CD14-positive monocyte (primary cell): ENCODE data around the gene TMEM79. TPM values are rescaled to one million over a fixed set of nuclear protein-coding genes. Genes with fewer than 3 reads are reported as not detected.

Experiments used
- DNase-seq, 3 donors: peaks; one replicate each; pipeline ENCODE4 v3.0.0-alpha.2; 2011 to 2022
- H2AFZ ChIP-seq: 2 replicates; pipeline ENCODE4 v1.6.0; 2012; ENCODE audit warnings: mild to moderate bottlenecking, low read depth, low read length, inconsistent platforms; ENCODE audit not compliant: insufficient read depth, poor library complexity, severe bottlenecking
- H3K27ac ChIP-seq, 2 donors: 1 replicate in 1 of 2; 2 replicates in 1 of 2; pipeline ENCODE4 v1.5.1; 2012 to 2013; ENCODE audit warnings: low read length in 2 of 2, control low read depth in 1 of 2, inconsistent platforms in 1 of 2, low read depth in 1 of 2, mild to moderate bottlenecking in 1 of 2
- H3K27me3 ChIP-seq, 2 donors: one replicate each; pipeline versions ENCODE4 v1.6.0 to v1.6.1; 2011 to 2013; ENCODE audit warnings: low read length in 2 of 2; ENCODE audit not compliant: control insufficient read depth in 2 of 2, insufficient read depth in 2 of 2
- H3K36me3 ChIP-seq, 2 donors: replicated peaks in 1 of 2; 1 replicate in 1 of 2; 2 replicates in 1 of 2; pipeline versions ENCODE4 v1.5.1 to v1.6.1; 2012 to 2013; ENCODE audit warnings: low read length in 2 of 2, control low read depth in 1 of 2, inconsistent platforms in 1 of 2, mild to moderate bottlenecking in 1 of 2; ENCODE audit not compliant: insufficient read depth in 2 of 2, control insufficient read depth in 1 of 2
- H3K4me1 ChIP-seq, 2 donors: 1 replicate in 1 of 2; 2 replicates in 1 of 2; pipeline versions ENCODE4 v1.5.1 to v1.6.1; 2012 to 2013; ENCODE audit warnings: low read length in 2 of 2, control low read depth in 1 of 2, inconsistent platforms in 1 of 2, mild to moderate bottlenecking in 1 of 2, moderate library complexity in 1 of 2; ENCODE audit not compliant: insufficient read depth in 2 of 2, control insufficient read depth in 1 of 2
- H3K4me2 ChIP-seq: replicated peaks from 2 replicates; pipeline ENCODE3; 2012; ENCODE audit warnings: low read length, moderate library complexity, mild to moderate bottlenecking; ENCODE audit not compliant: poor library complexity, severe bottlenecking; ENCODE audit errors: extremely low read depth
- H3K4me3 ChIP-seq, 3 experiments: fragments of 200-600 bp in 1 of 3; sonication (generic) in 1 of 3; replicated peaks in 1 of 3; 1 replicate in 2 of 3; 2 replicates in 1 of 3; pipeline ENCODE4 v1.5.1; 2011 to 2013; ENCODE audit warnings: low read length in 3 of 3, mild to moderate bottlenecking in 3 of 3, control low read depth in 2 of 3, low read depth in 2 of 3, inconsistent platforms in 1 of 3, moderate library complexity in 1 of 3
- H3K79me2 ChIP-seq: 2 replicates; pipeline ENCODE4 v1.6.0; 2012; ENCODE audit warnings: mild to moderate bottlenecking, control low read depth, inconsistent platforms, low read length, moderate library complexity; ENCODE audit not compliant: insufficient read depth
- H3K9ac ChIP-seq: 2 replicates; pipeline ENCODE4 v1.6.0; 2017; ENCODE audit warnings: low read length, mild to moderate bottlenecking; ENCODE audit not compliant: insufficient read depth, poor library complexity, severe bottlenecking
- H3K9me3 ChIP-seq, 2 donors: replicated peaks in 1 of 2; 1 replicate in 1 of 2; 2 replicates in 1 of 2; pipeline versions ENCODE4 v1.5.1 to v1.6.1; 2012 to 2013; ENCODE audit warnings: low read length in 2 of 2, control low read depth in 1 of 2; ENCODE audit not compliant: control insufficient read depth in 1 of 2, insufficient read depth in 1 of 2
- H4K20me1 ChIP-seq: 2 replicates; pipeline ENCODE4 v1.6.0; 2012; ENCODE audit warnings: mild to moderate bottlenecking, low read length, control low read depth, moderate library complexity; ENCODE audit not compliant: insufficient read depth
- H3K27ac Mint-ChIP-seq, 7 donors: one replicate each; pipeline ENCODE4 v1.8.0; 2020; ENCODE audit warnings: mild to moderate bottlenecking in 7 of 7, mixed read lengths in 7 of 7, moderate library complexity in 6 of 7, inconsistent platforms in 2 of 7
- H3K27me3 Mint-ChIP-seq, 3 donors: one replicate each; pipeline ENCODE4 v1.8.0; 2021 to 2022; ENCODE audit warnings: low read depth in 3 of 3, mild to moderate bottlenecking in 3 of 3, mixed read lengths in 3 of 3, moderate library complexity in 3 of 3, inconsistent platforms in 1 of 3
- H3K36me3 Mint-ChIP-seq, 2 donors: one replicate each; pipeline ENCODE4 v1.8.0; 2020; ENCODE audit warnings: mixed read lengths in 2 of 2, inconsistent platforms in 1 of 2, mild to moderate bottlenecking in 1 of 2
- H3K4me1 Mint-ChIP-seq: one replicate; pipeline ENCODE4 v1.8.0; 2020; ENCODE audit warnings: mild to moderate bottlenecking, mixed read lengths
- H3K4me3 Mint-ChIP-seq, 2 donors: one replicate each; pipeline ENCODE4 v1.8.0; 2020; ENCODE audit warnings: mild to moderate bottlenecking in 2 of 2, mixed read lengths in 2 of 2, moderate library complexity in 1 of 2
- H3K9me3 Mint-ChIP-seq, 7 donors: one replicate each; pipeline ENCODE4 v1.8.0; 2020 to 2022; ENCODE audit warnings: mixed read lengths in 7 of 7, mild to moderate bottlenecking in 6 of 7, moderate library complexity in 6 of 7, inconsistent platforms in 2 of 7
- CTCF ChIP-seq: fragments of 200-600 bp; IDR thresholded peaks from one replicate; pipeline ENCODE4 v1.8.0; 2022; ENCODE audit warnings: antibody characterized with exemption, mild to moderate bottlenecking
- WGBS: methylation state at CpG from one replicate; pipeline ENCODE4 v1.1.5; 2013; ENCODE audit warnings: missing lambda C conversion rate; ENCODE audit not compliant: insufficient coverage; 5-methylcytosine and 5-hydroxymethylcytosine counted together
- intact Hi-C, 2 donors: fragments of 100-400 bp; cut with micrococcal nuclease; formaldehyde crosslinking; loops; one replicate each; pipeline versions ENCODE4 v1.15.0 to v1.15.1; 2023
- polyA minus RNA-seq: library from RNA; depleted of rRNA, polyadenylated mRNA; stranded (reverse); fragments of >200 nt; gene quantifications from 2 replicates; pipeline ENCODE4 v1.2.3, GENCODE V29; 2012
- polyA plus RNA-seq, 3 donors: library from polyadenylated mRNA; depleted of rRNA in 1 of 3; unstranded in 2 of 3; stranded (reverse) in 1 of 3; fragments of 300-500 nt in 2 of 3; fragments of >200 nt in 1 of 3; fragmentation: Illumina TruSeq in 2 of 3; gene quantifications; 1 replicate in 2 of 3; 2 replicates in 1 of 3; pipeline ENCODE4 v1.2.3, GENCODE V29; 2012 to 2021
- total RNA-seq, 12 experiments: library from RNA in 1 of 12; stranded (reverse) in 1 of 12; fragments of 120-200 nt in 1 of 12; gene quantifications; one replicate each; pipeline ENCODE4 v1.2.4 and lab custom pipeline; 2013 to 2026; ENCODE audit warnings: mixed read lengths in 6 of 12, inconsistent platforms in 1 of 12

Gene TMEM79
- 3.7 TPM for total RNA-seq (2013)
- polyA plus RNA-seq (10 to 100 TPM in 1 of 3 donors, 1 to 10 TPM in 2; 1.2 to 12.0 (median 1.4) TPM), polyA minus RNA-seq (2.1 and 3.5 TPM in 2 replicates), total RNA-seq (lab: John Stamatoyannopoulos, UW) (0.64 to 2.7 (median 1.2) reads per million in 11 experiments)

GRCh38 chr1:156284112-156284511 is at the start of gene TMEM79:
Gene TMEM79 (plus strand): TSS chr1:156284325. CDS start chr1:156285227, 902 bp downstream.
- Histone ChIP-seq H3K4me2 (peak within 1 kb of the TSS; percentile 90), H3K79me2 (peaks cover 53% of the 10 kb centered on the region)
- WGBS: 98% methylated on average over 6 of the region's 7 CpGs

DNA sequence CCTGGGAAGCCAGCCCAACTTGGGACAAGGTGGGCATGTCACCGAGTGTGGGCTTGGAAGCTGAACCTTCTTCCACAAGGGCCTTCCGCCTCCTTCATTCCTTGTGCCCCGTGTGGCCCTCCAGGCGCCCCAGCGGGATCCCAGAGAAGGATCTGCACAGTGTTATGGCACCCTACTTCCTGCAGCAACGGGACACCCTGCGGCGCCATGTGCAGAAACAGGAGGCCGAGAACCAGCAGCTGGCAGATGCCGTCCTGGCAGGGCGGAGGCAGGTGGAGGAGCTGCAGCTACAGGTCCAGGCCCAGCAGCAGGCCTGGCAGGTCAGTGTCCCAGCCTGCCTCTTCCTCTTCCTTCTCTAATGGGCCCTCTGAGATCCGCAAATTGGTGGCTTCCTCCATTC is 48.0 kb upstream of the TMEM79 start:
- no peak for DNase-seq
- H4K20me1 ChIP-seq: no peaks in the 10 kb centered on the region
- intact Hi-C loops: no loop called here
- no peak overlapping the region for H2AFZ ChIP-seq
- no peak overlapping the region for H3K4me3 ChIP-seq
- H3K4me1 ChIP-seq: no peaks in the 10 kb centered on the region
- H3K9ac ChIP-seq: no peak overlapping the region
- H3K9me3 ChIP-seq: no peaks in the 10 kb centered on the region
- no peak overlapping the region for H3K4me2 ChIP-seq
- no peak for TF ChIP-seq CTCF
- H3K9me3 Mint-ChIP-seq: no peaks in the 10 kb centered on the region
- WGBS: 97% methylated on average over 12 of the region's 12 CpGs
- H3K4me3 Mint-ChIP-seq: no peak overlapping the region
- no peaks in the 10 kb centered on the region for H3K4me1 Mint-ChIP-seq
- no peaks in the 10 kb centered on the region for H3K79me2 ChIP-seq
- H3K36me3 Mint-ChIP-seq: peaks cover 71 to 89% of the 10 kb centered on the region in 2 donors
- no peaks in the 10 kb centered on the region for H3K27me3 ChIP-seq
- no peak overlapping the region for H3K27ac ChIP-seq
- H3K36me3 ChIP-seq: peaks cover 61 to 88% of the 10 kb centered on the region in 2 donors
- H3K27me3 Mint-ChIP-seq: peaks cover 0 to 3% (median 2%) of the 10 kb centered on the region in 3 donors
- peak overlapping the region in 1 of 7 donors; percentile 41 for H3K27ac Mint-ChIP-seq

More at GRCh38 chr1:156284112-156284511, at the start of gene TMEM79:
- no peak for TF ChIP-seq CTCF
- Mint-ChIP-seq H3K36me3 (peaks cover 13 to 40% of the 10 kb centered on the region in 2 donors), H3K4me3 (peak within 1 kb of the TSS; percentile 90 to 94), H3K27me3 (no peaks in the 10 kb centered on the region), H3K27ac (peak within 1 kb of the TSS; percentile 87 to 95 (median 90)), H3K4me1 (peaks cover 48% of the 10 kb centered on the region), H3K9me3 (no peaks in the 10 kb centered on the region)
- peaks cover 13 to 30% of the 10 kb centered on the region in 2 donors for H3K36me3 ChIP-seq
- no peaks in the 10 kb centered on the region for H3K9me3 ChIP-seq
- peaks cover 31% of the 10 kb centered on the region for H4K20me1 ChIP-seq
- H3K27me3 ChIP-seq: no peaks in the 10 kb centered on the region
- H3K4me3 ChIP-seq: peak within 1 kb of the TSS; percentile 63 to 96 (median 94)
- no peak for DNase-seq
- H3K4me1 ChIP-seq: peaks cover 55 to 57% of the 10 kb centered on the region in 2 donors
- H3K27ac ChIP-seq: peak within 1 kb of the TSS; percentile 79 to 82
- H3K9ac ChIP-seq: peak within 1 kb of the TSS; percentile 85
- intact Hi-C loops: no loop called here
- peak within 1 kb of the TSS; percentile 82 for H2AFZ ChIP-seq
